DOHH2 (cell line): ENCODE data around the gene WNT10A.

Experiments used
- EZH2phosphoT487 ChIP-seq: fragments of 200-600 bp; sonication (generic); IDR thresholded peaks from 2 replicates; pipeline ENCODE4 v1.6.1; 2017; ENCODE audit warnings: borderline replicate concordance, mild to moderate bottlenecking, antibody characterized with exemption, low read length, moderate library complexity, mixed read lengths
- TF ChIP-seq, protein P1 (sequence below): fragments of 200-600 bp; sonication (generic); IDR thresholded peaks from one replicate; pipeline ENCODE4 v1.5.1; 2014; ENCODE audit warnings: antibody characterized with exemption, mild to moderate bottlenecking, low read depth, low read length; ENCODE audit not compliant: poor library complexity, severe bottlenecking

- TF ChIP-seq, protein P1, sequence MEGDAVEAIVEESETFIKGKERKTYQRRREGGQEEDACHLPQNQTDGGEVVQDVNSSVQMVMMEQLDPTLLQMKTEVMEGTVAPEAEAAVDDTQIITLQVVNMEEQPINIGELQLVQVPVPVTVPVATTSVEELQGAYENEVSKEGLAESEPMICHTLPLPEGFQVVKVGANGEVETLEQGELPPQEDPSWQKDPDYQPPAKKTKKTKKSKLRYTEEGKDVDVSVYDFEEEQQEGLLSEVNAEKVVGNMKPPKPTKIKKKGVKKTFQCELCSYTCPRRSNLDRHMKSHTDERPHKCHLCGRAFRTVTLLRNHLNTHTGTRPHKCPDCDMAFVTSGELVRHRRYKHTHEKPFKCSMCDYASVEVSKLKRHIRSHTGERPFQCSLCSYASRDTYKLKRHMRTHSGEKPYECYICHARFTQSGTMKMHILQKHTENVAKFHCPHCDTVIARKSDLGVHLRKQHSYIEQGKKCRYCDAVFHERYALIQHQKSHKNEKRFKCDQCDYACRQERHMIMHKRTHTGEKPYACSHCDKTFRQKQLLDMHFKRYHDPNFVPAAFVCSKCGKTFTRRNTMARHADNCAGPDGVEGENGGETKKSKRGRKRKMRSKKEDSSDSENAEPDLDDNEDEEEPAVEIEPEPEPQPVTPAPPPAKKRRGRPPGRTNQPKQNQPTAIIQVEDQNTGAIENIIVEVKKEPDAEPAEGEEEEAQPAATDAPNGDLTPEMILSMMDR = no peak
- no peak for TF ChIP-seq EZH2phosphoT487
These were observed 7.8 kb upstream of the WNT10A start for GRCh38 chr2:218872645-218873358.
